ENCODE results near the gene ZNF292.
"Not testable (repeated sequence)": the region's sequence is repeated elsewhere in the genome, so short reads cannot be mapped to it uniquely, and the experiment has no call there.

ZNF292 gene
- total RNA-seq, result 157 to 236 (median 209) reads per million in 4 donors

- DNase-seq, result peak; percentile 86 to 100 (median 90)
Measured at GRCh38 chr6:87154993-87155841, at the start of gene ZNF292. TSS of gene ZNF292 (plus strand) at chr6:87155565. CDS start at chr6:87155592, 27 bp downstream.

- DNase-seq, result no peak
Measured at GRCh38 chr6:87105823-87106222, 49.5 kb upstream of the ZNF292 start.

GRCh38 chr6:87110636-87111035 lies 44.7 kb upstream of the ZNF292 start:
- DNase-seq, result no peak

GRCh38 chr6:87115402-87116135 lies 39.8 kb upstream of the ZNF292 start:
- DNase-seq, result peak in 1 of 5 donors; percentile 8

GRCh38 chr6:87116922-87117321 lies 38.4 kb upstream of the ZNF292 start:
- no peak for DNase-seq

DNA sequence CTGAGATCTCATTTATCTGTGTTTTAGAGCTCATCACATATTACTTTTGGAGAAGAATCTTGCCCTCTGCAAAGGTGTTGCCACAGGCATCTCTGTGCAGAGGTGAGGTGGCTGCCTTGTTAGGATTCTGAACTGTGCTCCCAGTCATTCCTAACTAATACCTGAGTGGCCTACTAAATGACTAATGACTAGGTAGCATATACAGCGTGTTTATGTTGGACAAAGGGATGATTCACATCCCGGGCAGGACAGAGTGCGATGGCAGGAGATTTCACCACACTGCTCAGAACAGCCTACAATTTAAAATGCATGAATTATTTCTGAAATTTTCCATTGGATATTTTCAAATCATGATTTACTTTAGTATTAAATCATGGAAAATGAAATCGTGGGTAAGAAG lies 37.3 kb upstream of the ZNF292 start:
- DNase-seq, result no peak

DNA sequence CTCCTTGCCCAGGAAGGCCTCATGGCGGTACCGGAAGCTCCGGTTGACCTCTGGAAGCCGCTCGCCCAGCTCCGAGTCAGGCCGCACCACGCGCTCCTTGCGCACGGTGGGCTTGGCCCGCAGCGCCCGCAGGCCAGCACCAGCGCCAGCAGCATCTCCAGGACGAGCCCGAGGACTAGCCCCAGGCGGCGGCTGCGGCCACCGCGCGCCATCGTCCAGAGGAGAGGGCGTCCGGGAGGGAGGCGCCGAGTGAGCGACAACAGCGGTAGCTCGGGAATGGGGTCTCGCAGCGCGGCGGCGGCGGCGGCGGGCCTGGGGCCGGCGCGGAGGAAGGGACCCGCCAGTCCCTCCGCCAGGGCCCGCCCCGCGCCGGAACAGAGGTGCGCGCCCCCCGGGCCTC lies 32.9 kb upstream of the ZNF292 start:
- DNase-seq, result no peak

DNA sequence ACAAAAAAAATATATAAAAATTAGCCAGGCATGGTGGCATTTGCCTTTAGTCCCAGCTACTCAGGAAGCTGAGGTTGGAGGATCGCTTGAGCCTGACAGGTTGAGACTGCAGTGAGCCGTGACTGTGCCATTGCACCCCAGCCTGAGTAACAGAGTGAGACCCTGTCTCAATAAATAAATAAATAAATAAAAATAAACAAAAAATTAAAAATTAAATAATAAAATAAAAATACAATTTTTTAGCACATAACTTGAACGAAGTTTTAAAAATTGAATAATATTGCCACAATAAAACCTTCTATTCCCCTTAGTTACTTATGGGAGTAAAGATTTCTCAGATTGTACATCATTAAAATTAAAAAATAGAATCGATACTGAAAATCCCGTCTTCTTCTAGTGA lies 31.3 kb upstream of the ZNF292 start:
- no peak for DNase-seq

GRCh38 chr6:87126501-87126900 lies 28.9 kb upstream of the ZNF292 start:
- no peak for DNase-seq

DNA sequence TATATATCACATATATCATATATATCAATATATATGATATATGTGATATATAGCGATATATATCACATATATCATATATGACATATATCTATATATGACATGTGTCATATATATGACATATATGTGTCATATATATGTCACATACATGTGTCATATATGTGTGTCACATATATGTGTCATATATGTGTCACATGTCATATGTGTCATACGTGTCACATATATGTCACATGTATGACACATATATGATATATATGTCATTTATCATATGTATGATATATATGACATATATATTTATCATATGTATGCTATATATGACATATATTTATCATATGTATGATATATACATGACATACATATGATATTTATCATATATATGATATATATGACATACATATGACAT lies 27.6 kb upstream of the ZNF292 start:
- no peak for DNase-seq

GRCh38 chr6:87136963-87137362 lies 18.4 kb upstream of the ZNF292 start:
- no peak for DNase-seq

DNA sequence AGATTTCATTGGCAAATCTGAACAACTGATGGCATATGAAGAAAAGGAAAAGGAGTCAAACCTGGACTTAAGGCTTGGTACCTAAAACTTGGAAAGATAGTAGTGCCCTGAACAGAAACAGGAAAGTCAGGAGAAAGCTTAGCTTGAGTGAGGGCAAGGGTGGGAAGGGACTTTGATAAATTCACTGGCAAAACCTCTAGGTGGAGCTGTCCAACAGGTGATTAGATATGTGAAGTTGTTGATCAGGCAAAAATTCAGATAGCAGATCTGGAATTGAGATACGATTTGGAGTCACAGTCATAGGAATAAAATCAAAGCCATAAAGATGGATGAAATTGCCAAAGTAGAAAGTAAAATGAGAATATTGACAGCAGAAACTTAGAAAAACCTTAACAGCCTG lies 16.1 kb upstream of the ZNF292 start:
- DNase-seq, result peak in 3 of 5 donors; percentile 37 to 62 (median 52)

DNA sequence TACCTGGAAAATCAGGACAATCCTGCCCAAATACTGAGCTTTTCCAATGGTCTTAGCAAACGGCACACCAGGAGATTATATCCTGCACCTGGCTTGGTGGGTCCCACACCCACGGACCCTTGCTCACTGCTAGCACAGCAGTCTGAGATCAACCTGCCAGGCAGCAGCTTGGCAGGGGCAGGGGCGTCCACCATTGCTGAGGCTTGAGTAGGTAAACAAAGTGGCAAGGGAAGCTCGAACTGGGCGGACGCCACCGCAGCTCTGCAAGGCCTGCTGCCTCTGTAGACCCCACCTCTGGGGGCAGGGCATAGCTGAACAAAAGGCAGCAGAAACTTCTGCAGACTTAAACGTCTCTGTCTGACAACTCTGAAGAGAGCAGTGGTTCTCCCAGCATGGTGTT lies 15.4 kb upstream of the ZNF292 start:
- DNase-seq, result not testable (repeated sequence)

DNA sequence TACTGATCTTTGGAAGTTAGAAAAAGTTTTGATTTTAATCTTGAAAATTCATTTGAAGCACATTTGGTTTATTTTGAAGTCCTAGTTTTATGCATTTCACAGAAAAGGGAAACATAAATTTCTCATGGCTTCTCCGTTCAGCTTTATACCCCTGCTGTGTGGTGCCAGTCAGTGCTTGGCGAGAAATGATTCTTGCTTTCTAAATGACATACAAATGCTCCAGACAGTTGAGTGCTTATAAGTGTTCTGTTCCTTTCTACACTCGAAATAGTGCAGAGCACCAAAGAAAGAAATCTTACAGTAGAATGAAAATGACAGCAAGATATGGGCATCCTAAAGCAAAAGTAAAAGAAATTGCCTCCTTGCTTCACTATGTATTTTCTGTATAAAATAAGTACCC lies 9.0 kb upstream of the ZNF292 start:
- DNase-seq, result peak in 1 of 5 donors; percentile 23

- no peak for DNase-seq
Measured at GRCh38 chr6:87150406-87150805, 5.0 kb upstream of the ZNF292 start.

DNA sequence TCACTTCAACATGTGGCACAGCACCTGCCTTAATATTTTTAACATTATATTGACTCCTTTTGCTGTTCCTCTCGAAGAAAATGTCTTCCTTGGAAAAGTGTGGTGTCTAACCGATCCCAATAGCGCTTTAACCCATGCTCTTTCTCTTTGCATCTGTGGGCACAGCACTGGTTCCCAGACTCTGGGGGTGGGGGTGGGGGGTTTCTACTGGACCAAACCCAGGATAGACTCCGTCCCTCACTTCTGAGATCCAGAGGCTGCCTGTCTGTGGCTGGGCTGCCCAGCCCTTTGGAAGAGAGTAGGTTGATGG lies 3.9 kb upstream of the ZNF292 start:
- no peak for DNase-seq

DNA sequence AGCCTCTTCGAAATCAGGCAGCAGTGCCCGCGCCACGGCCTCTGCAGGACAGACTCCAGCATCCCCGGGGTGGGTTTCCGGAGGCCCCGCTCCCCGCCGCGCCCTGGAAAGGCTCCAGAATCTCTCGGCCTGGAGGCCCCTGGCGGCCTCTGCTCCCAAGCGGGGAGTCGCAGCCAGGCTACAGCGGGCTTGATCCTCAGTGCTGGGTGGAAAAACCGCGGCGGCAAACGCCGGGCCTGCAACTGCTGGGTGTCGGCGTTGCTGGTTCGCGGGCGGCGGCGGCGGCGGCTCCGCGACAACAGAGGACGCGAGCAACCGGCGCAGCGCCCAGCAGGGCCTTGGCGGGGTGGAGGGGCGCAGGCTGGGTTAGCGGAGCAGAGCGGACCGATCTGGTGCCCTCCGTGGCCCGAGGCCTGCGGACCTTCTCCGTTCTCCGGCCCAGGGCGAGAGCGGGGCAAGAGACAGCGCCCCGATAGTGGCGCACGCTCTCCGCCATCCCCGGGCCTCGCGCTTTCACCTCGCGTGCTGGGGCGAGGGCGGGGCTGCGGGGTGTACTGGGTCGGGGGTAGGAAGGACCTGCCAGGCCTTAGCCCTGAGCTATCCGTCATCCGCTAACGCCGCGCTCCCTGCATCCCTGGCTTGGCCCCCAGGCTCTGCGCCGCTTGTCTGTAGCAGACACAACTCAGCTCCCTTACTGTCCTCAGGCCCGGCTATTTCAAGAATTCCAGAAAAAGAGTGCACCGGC lies 3.4 kb upstream of the ZNF292 start:
- peak; percentile 28 to 82 (median 56) for DNase-seq

GRCh38 chr6:87152526-87152955 lies 2.8 kb upstream of the ZNF292 start:
- DNase-seq, result no peak

- no peak for DNase-seq
Measured at GRCh38 chr6:87154641-87154992, 748 bp upstream of the ZNF292 start.

- peak; percentile 29 to 55 (median 48) for DNase-seq
Measured at GRCh38 chr6:87155842-87156815, 764 bp downstream of the ZNF292 start.

DNA sequence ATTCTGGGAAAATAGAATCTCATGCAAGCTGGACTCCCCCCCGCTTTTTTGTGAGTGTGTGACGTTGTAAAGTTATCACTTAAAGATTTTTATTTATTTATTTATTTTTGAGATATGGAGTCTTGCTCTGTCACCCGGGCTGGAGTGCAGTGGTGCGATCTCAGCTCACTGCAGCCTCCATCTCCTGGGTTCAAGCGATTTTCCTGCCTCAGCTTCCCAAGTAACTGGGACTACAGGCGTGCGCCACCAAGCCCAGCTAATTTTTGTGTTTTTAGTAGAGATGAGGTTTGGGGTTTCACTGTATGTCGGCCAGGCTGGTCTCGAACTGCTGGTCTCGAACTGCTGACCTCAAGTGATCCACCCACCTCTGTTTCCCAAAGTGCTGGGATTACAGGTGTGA lies 2.2 kb downstream of the ZNF292 start:
- not testable (repeated sequence) for DNase-seq

GRCh38 chr6:87161299-87161698 lies 5.9 kb downstream of the ZNF292 start:
- DNase-seq, result no peak

All from T-helper 1 cell (primary cell).